Keratinocyte (primary cell): ENCODE data around the gene MAD2L2.

Experiments used
- EZH2 ChIP-seq: IDR thresholded peaks from one replicate; pipeline ENCODE4 v1.6.1; 2012; ENCODE audit warnings: inconsistent platforms, mild to moderate bottlenecking, low read length, moderate library complexity
- TF ChIP-seq, protein P1 (sequence below), 3 experiments: IDR thresholded peaks in 1 of 3; conservative IDR thresholded peaks in 1 of 3; optimal IDR thresholded peaks in 1 of 3; 2 replicates in 2 of 3; 3 replicates in 1 of 3; pipeline versions ENCODE3 to v1.5.1; 2011; ENCODE audit warnings: low read length in 3 of 3, mild to moderate bottlenecking in 3 of 3, moderate library complexity in 2 of 3, control low read depth in 1 of 3, inconsistent platforms in 1 of 3; ENCODE audit not compliant: insufficient read depth in 2 of 3; ENCODE audit errors: extremely low read depth in 1 of 3

DNA sequence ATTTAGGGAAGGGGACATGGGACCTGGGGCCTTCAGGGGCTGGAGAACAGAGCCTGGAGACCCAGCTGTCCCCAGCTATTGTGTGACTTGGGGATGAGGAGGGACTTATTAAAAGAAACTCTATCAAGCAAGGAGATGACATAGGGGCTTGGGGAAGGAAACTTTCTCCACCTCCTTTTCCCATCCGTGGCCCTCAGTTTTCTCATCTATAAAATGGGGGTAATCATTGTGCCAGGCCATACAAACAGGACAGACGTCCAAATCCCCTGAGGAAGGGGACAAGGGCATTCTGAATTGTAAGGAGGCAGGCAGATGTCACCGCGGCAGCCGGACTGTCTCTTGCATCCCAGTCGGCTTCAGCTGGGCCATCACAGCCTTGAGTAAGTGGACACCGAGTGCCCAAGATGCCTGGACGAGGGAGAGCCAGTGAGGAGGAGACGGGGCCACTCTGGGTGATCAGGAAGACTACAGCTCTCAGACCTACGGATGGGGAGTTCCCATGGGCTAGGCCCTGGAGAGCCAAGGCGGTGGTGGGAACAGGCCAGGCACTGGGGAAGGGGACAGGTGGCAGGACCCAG, 28.7 kb downstream of the MAD2L2 start:
- TF ChIP-seq, protein P1, sequence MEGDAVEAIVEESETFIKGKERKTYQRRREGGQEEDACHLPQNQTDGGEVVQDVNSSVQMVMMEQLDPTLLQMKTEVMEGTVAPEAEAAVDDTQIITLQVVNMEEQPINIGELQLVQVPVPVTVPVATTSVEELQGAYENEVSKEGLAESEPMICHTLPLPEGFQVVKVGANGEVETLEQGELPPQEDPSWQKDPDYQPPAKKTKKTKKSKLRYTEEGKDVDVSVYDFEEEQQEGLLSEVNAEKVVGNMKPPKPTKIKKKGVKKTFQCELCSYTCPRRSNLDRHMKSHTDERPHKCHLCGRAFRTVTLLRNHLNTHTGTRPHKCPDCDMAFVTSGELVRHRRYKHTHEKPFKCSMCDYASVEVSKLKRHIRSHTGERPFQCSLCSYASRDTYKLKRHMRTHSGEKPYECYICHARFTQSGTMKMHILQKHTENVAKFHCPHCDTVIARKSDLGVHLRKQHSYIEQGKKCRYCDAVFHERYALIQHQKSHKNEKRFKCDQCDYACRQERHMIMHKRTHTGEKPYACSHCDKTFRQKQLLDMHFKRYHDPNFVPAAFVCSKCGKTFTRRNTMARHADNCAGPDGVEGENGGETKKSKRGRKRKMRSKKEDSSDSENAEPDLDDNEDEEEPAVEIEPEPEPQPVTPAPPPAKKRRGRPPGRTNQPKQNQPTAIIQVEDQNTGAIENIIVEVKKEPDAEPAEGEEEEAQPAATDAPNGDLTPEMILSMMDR (optimal IDR thresholded peaks at IDR 0.05 in 1 of 3, IDR thresholded peaks at IDR 0.05 in 1 of 3, conservative IDR thresholded peaks at IDR 0.05 in 1 of 3; ENCODE audit: extremely low read depth in 1 of 3, insufficient read depth in 2 of 3, low read length in 3 of 3): no peak
- TF ChIP-seq EZH2: no peak
